ENCODE data around the gene NT5C3A.
"Not testable (repeated sequence)": the region's sequence is repeated elsewhere in the genome, so short reads cannot be mapped to it uniquely, and the experiment has no call there.

DNA sequence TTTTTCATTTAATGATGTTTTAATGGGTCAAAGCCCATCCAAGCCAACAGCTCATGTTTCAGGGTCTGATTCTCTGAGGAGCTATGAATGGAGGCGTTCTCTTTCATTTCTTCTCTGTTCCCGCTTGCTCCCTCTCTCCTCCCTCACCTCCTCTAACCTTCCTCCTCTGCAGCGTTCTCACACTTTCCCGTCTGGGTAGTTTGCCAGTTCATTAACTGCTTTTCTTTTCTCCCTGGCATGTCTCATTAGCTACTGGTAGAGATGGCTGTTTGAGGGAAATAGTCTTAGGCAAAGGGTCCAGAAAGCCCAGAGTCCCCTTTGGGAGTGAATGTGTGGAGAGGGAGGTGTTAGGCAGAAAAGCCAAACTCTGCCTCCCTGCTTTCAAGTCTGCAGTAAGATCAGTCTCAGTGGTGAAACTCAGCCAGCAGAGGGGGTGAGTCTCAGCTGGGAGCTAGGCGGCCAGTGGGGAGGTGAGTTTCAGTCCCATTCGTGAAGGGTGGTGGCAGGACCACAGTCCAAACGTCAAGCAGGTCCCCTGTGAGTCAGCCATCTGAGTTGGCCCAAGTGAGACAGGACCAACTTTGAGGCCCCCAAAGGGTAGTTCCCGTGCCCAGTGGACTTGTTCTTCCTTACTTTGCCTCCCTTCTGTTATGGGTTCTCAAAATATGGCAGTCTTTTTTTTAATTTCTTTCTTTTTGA lies 98.0 kb downstream of the NT5C3A start:
- TF ChIP-seq CTCF (IDR thresholded peaks at IDR 0.05): peak in 2 of 3 experiments; percentile 25 to 42
- TF ChIP-seq POLR2A (IDR thresholded peaks at IDR 0.05): not testable (repeated sequence)

Measured in testis (tissue), 2 donors.